ENCODE measurements around the gene TTC27. TPM values are rescaled to one million over a fixed set of nuclear protein-coding genes. Genes with fewer than 3 reads are reported as not detected.

The TTC27 gene
- total and polyA plus RNA-seq, 8 donors = 9.9 to 26.9 (median 22.5) TPM

DNA sequence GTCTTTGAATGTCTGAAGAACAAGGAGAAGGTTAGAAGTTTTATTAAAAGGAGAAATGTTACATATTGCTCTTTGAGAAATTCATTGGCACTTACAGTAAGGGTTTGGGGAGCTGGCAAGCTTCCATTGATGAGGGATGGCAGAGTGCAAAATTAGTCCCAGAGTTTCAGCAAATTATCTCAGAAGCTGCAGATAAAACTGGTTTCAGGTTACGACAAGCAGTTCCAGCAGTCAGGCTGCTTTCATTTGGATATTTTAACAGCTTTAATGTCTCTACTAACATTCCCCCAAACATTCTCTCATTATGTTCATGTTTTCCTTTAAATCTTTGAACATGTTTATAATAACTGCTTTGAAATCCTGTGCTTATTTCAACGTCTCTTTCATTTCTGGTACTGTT, 153.1 kb downstream of the TTC27 start:
- no peaks in the 10 kb centered on the region for H3K27me3 ChIP-seq
- no peak for DNase-seq
- H3K4me1 ChIP-seq = no peaks in the 10 kb centered on the region
- H3K4me3 ChIP-seq = no peak overlapping the region
- TF ChIP-seq, protein P1, sequence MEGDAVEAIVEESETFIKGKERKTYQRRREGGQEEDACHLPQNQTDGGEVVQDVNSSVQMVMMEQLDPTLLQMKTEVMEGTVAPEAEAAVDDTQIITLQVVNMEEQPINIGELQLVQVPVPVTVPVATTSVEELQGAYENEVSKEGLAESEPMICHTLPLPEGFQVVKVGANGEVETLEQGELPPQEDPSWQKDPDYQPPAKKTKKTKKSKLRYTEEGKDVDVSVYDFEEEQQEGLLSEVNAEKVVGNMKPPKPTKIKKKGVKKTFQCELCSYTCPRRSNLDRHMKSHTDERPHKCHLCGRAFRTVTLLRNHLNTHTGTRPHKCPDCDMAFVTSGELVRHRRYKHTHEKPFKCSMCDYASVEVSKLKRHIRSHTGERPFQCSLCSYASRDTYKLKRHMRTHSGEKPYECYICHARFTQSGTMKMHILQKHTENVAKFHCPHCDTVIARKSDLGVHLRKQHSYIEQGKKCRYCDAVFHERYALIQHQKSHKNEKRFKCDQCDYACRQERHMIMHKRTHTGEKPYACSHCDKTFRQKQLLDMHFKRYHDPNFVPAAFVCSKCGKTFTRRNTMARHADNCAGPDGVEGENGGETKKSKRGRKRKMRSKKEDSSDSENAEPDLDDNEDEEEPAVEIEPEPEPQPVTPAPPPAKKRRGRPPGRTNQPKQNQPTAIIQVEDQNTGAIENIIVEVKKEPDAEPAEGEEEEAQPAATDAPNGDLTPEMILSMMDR (IDR thresholded peaks at IDR 0.05) = no peak
- no peak overlapping the region for H3K27ac ChIP-seq
- intact Hi-C loops (cut with DNase I) = no loop called here
- no peak for ATAC-seq
- peaks cover 0 to 37% of the 10 kb centered on the region in 2 donors for H3K36me3 ChIP-seq
- H3K9me3 ChIP-seq = peaks cover 0 to 12% of the 10 kb centered on the region in 2 donors

DNA sequence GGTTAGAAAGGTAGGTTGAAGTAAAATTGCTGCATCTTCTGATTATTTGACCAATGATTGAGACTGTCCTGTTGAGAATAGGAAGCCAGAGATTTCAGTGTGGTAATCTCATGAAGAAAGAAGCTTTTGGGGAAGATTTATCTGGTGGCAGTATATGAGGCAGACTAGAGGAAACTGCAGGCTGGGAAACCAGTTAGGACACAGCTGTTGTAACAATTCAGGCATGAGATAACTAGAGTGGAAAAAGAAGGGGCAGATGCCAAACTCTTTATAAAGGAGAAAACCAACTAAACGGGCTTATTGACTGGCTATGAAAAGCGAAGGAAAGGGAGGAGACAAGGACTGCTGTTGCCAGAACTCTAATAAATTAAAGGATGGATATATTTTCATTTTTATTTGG, 155.6 kb downstream of the TTC27 start:
- H3K27ac ChIP-seq = no peak overlapping the region
- ATAC-seq = no peak

DNA sequence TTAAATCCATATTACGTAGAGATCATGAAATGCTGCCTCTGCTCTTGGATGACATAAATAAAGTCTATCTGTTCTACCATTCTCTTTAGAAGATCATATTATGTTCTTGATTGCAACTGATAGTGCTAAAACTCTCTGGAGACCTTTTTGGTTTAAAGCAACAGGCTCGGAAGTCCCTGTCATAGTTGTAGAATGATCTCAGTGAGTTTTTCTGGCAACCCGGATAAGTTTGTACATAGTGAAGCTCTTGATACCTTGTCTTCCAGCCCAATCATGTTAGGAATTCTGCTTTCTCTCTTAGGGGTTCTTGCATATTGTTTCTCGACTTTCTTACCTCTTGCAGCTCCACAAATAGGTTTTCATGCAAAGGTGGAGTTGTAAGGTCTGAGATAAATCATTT, 156.1 kb downstream of the TTC27 start:
- DNase-seq (no peak), ATAC-seq (no peak)
- Histone ChIP-seq H3K4me3 (no peak overlapping the region), H3K4me1 (no peaks in the 10 kb centered on the region), H3K36me3 (peaks cover 0 to 30% of the 10 kb centered on the region in 2 donors), H3K27ac (no peak overlapping the region), H3K27me3 (no peaks in the 10 kb centered on the region), H3K9me3 (peaks cover 0 to 12% of the 10 kb centered on the region in 2 donors)
- intact Hi-C loops (cut with DNase I) = no loop called here
- TF ChIP-seq, protein P1 (IDR thresholded peaks at IDR 0.05) = no peak

More for the DNA sequence above, 155.6 kb downstream of the TTC27 start:
- intact Hi-C loops (cut with DNase I) = no loop called here
- DNase-seq = no peak
- Histone ChIP-seq H3K4me3 (no peak overlapping the region), H3K27me3 (no peaks in the 10 kb centered on the region), H3K9me3 (peaks cover 0 to 12% of the 10 kb centered on the region in 2 donors), H3K4me1 (no peaks in the 10 kb centered on the region), H3K36me3 (peaks cover 0 to 34% of the 10 kb centered on the region in 2 donors)
- TF ChIP-seq, protein P1 (IDR thresholded peaks at IDR 0.05) = no peak

DNA sequence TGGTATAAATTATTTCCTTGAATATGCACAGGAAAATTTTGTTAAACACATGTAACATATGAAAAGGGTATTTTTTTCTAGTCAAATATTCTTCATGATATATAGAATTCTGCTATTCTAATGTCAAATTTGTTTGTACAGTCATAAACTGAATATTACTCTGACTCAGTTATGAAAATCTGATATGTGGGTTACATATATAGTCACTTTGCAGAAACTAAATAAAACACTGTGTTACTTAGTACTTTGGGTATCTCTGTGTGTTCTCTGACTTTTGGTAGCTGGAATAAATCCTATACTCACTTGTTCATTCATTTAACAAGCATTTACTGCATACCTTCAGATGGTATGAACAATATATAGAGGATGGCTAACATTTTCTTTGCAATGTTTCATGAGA, 159.4 kb downstream of the TTC27 start:
- Histone ChIP-seq H3K36me3 (peaks cover 0 to 10% of the 10 kb centered on the region in 2 donors), H3K4me3 (no peak overlapping the region), H3K27ac (no peak overlapping the region), H3K9me3 (no peaks in the 10 kb centered on the region), H3K27me3 (no peaks in the 10 kb centered on the region), H3K4me1 (peaks cover 0 to 6% of the 10 kb centered on the region in 2 donors)
- ATAC-seq (no peak), DNase-seq (no peak)
- intact Hi-C loops (cut with DNase I) = no loop called here
- TF ChIP-seq, protein P1 (IDR thresholded peaks at IDR 0.05) = no peak

DNA sequence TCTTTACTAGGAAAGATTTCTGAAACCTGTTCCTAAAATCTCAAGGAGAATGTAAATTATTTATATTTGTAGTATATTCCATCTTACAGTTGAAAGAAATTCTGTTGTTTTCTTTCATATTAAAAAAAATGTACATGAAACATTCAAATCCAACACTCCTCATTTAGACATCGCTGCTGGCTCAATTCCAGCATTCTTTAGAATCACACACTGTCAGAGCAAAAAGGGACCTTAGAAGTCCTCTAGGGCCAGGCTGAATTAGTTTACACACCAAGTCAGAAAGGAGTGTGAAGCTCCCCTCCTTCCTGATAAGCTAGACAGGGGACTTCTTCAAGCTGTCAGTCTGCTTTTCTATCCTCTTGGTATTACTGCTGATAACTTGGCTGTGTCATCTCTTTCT, 160.3 kb downstream of the TTC27 start:
- peaks cover 0 to 9% of the 10 kb centered on the region in 2 donors for H3K4me1 ChIP-seq
- TF ChIP-seq, protein P1 (IDR thresholded peaks at IDR 0.05) = no peak
- H3K27me3 ChIP-seq = no peaks in the 10 kb centered on the region
- no peaks in the 10 kb centered on the region for H3K9me3 ChIP-seq
- peaks cover 0 to 10% of the 10 kb centered on the region in 2 donors for H3K36me3 ChIP-seq
- H3K27ac ChIP-seq = no peak overlapping the region
- no peak overlapping the region for H3K4me3 ChIP-seq
- intact Hi-C loops (cut with DNase I) = no loop called here
- no peak for ATAC-seq
- DNase-seq = no peak

Data from left lung (tissue), 10 donors.